ENCODE results near the gene LY6G5B. TPM values are rescaled to one million over a fixed set of nuclear protein-coding genes. Genes with fewer than 3 reads are reported as not detected.

LY6G5B gene
- total RNA-seq, 4 donors from 2014 or later = 2.4 to 21.3 (median 10.3) TPM

GRCh38 chr6:31658983-31659648, 10.7 kb upstream of the LY6G5B start:
- intact Hi-C loops (cut with DNase I; ENCODE audit: low total_unique reads) (no loop called here), in situ Hi-C loops (cut with MboI; ENCODE audit: low pct_ligation_motif_present in 1 of 4, low pct_unique_long_range_greater_than_20kb in 1 of 4, low sequenced_read_pairs in 3 of 4) (no loop called here)
- Histone ChIP-seq H3K27ac (peak overlapping the region; percentile 88 to 95 (median 90)), H3K27me3 (no peaks in the 10 kb centered on the region), H3K36me3 (peaks cover 0 to 6% (median 0%) of the 10 kb centered on the region in 4 donors), H3K4me3 (peak overlapping the region; percentile 63 to 87 (median 76)), H3K9me3 (no peaks in the 10 kb centered on the region), H3K4me1 (peaks cover 30 to 72% (median 40%) of the 10 kb centered on the region in 4 donors)
- WGBS, 2 donors (ENCODE audit: low coverage in 1 of 2) = 89% methylated on average over 11 of the region's 13 CpGs; no CpG with 5 or more reads in 1 of the 2 donors
- DNase-seq = no peak
- no peak for TF ChIP-seq POLR2AphosphoS5 (IDR thresholded peaks at IDR 0.05)
- TF ChIP-seq CTCF (IDR thresholded peaks at IDR 0.05) = no peak
- TF ChIP-seq EP300 (IDR thresholded peaks at IDR 0.05; ENCODE audit: low read depth) = no peak
- no peak for TF ChIP-seq POLR2A (IDR thresholded peaks at IDR 0.05)

- Histone ChIP-seq H3K4me1 (peaks cover 30 to 77% (median 44%) of the 10 kb centered on the region in 4 donors), H3K27me3 (no peaks in the 10 kb centered on the region), H3K9me3 (no peaks in the 10 kb centered on the region), H3K36me3 (peaks cover 0 to 6% (median 0%) of the 10 kb centered on the region in 4 donors), H3K27ac (peak overlapping the region; percentile 88 to 95 (median 90)), H3K4me3 (peak overlapping the region; percentile 63 to 87 (median 76))
- intact Hi-C loops (cut with DNase I; ENCODE audit: low total_unique reads) = no loop called here
- TF ChIP-seq POLR2AphosphoS5 (IDR thresholded peaks at IDR 0.05) (no peak), EP300 (IDR thresholded peaks at IDR 0.05; ENCODE audit: low read depth) (no peak), POLR2A (IDR thresholded peaks at IDR 0.05) (no peak), CTCF (IDR thresholded peaks at IDR 0.05) (no peak)
- in situ Hi-C loops (cut with MboI; ENCODE audit: low pct_ligation_motif_present in 1 of 4, low pct_unique_long_range_greater_than_20kb in 1 of 4, low sequenced_read_pairs in 3 of 4) = no loop called here
- DNase-seq = peak; percentile 40
- 5 to 17% methylated on average over 4 to 6 of the region's 13 CpGs for WGBS, 2 donors (ENCODE audit: low coverage in 1 of 2)
These were observed 10.0 kb upstream of the LY6G5B start for GRCh38 chr6:31659649-31660380.

- DNase-seq = peak; percentile 91
- in situ Hi-C loops (cut with MboI; ENCODE audit: low pct_ligation_motif_present in 1 of 4, low pct_unique_long_range_greater_than_20kb in 1 of 4, low sequenced_read_pairs in 3 of 4) = no loop called here
- H3K36me3 ChIP-seq = peaks cover 0 to 6% (median 0%) of the 10 kb centered on the region in 4 donors
- 0 to 1% methylated on average over 2 to 35 of the region's 52 CpGs for WGBS, 2 donors (ENCODE audit: low coverage in 1 of 2)
- intact Hi-C loops (cut with DNase I; ENCODE audit: low total_unique reads) = no loop called here
- no peaks in the 10 kb centered on the region for H3K9me3 ChIP-seq
- H3K4me1 ChIP-seq = peaks cover 30 to 75% (median 44%) of the 10 kb centered on the region in 4 donors
- H3K27me3 ChIP-seq = no peaks in the 10 kb centered on the region
- H3K4me3 ChIP-seq = peak within 1 kb of the TSS; percentile 63 to 87 (median 76)
- peak within 1 kb of the TSS; percentile 88 to 95 (median 90) for H3K27ac ChIP-seq
- TF ChIP-seq EP300 (IDR thresholded peaks at IDR 0.05; ENCODE audit: low read depth) = no peak
- peak; percentile 86 to 96 (median 95) for TF ChIP-seq POLR2AphosphoS5 (IDR thresholded peaks at IDR 0.05)
- TF ChIP-seq POLR2A (IDR thresholded peaks at IDR 0.05) = peak; percentile 95
These were observed 9.2 kb upstream of the LY6G5B start, which contains the start of gene C6orf47 for GRCh38 chr6:31660381-31661261. TSS of gene C6orf47 (minus strand) at chr6:31660778. CDS start at chr6:31659947, 831 bp downstream.

- peaks cover 30 to 68% (median 46%) of the 10 kb centered on the region in 4 donors for H3K4me1 ChIP-seq
- H3K4me3 ChIP-seq = peak overlapping the region in 1 of 4 donors; percentile 87
- intact Hi-C loops (cut with DNase I; ENCODE audit: low total_unique reads) (no loop called here), in situ Hi-C loops (cut with MboI; ENCODE audit: low pct_ligation_motif_present in 1 of 4, low pct_unique_long_range_greater_than_20kb in 1 of 4, low sequenced_read_pairs in 3 of 4) (no loop called here)
- 50 to 82% methylated on average over 2 to 12 of the region's 12 CpGs for WGBS, 2 donors (ENCODE audit: low coverage in 1 of 2)
- no peak for DNase-seq
- TF ChIP-seq POLR2AphosphoS5 (IDR thresholded peaks at IDR 0.05) = no peak
- TF ChIP-seq POLR2A (IDR thresholded peaks at IDR 0.05) = no peak
- no peak for TF ChIP-seq CTCF (IDR thresholded peaks at IDR 0.05)
- no peak for TF ChIP-seq EP300 (IDR thresholded peaks at IDR 0.05; ENCODE audit: low read depth)
- no peaks in the 10 kb centered on the region for H3K9me3 ChIP-seq
- H3K27ac ChIP-seq = peak overlapping the region; percentile 88 to 95 (median 90)
- H3K27me3 ChIP-seq = no peaks in the 10 kb centered on the region
- H3K36me3 ChIP-seq = peaks cover 0 to 6% (median 0%) of the 10 kb centered on the region in 4 donors
These were observed 8.3 kb upstream of the LY6G5B start for GRCh38 chr6:31661262-31662123.
